ENCODE measurements around the gene OR13J1. TPM values are rescaled to one million over a fixed set of nuclear protein-coding genes. Genes with fewer than 3 reads are reported as not detected.

Gene OR13J1
- total RNA-seq, 1 donor: not detected

GRCh38 chr9:35840881-35841644, 29.1 kb downstream of the OR13J1 start:
- no peak for TF ChIP-seq CTCF (IDR thresholded peaks at IDR 0.05; ENCODE audit: insufficient read depth, low read length)
- H3K4me3 ChIP-seq (ENCODE audit: low read depth, low read length): no peak overlapping the region
- no peak for DNase-seq (ENCODE audit: low read depth)

- no peak overlapping the region for H3K4me3 ChIP-seq (ENCODE audit: low read depth, low read length)
- no peak for TF ChIP-seq CTCF (IDR thresholded peaks at IDR 0.05; ENCODE audit: insufficient read depth, low read length)
- DNase-seq (ENCODE audit: low read depth): no peak
These were observed 30.3 kb downstream of the OR13J1 start for GRCh38 chr9:35839926-35840325.

GRCh38 chr9:35836595-35836994, 33.6 kb downstream of the OR13J1 start:
- no peak for DNase-seq (ENCODE audit: low read depth)
- no peak for TF ChIP-seq CTCF (IDR thresholded peaks at IDR 0.05; ENCODE audit: insufficient read depth, low read length)
- H3K4me3 ChIP-seq (ENCODE audit: low read depth, low read length): no peak overlapping the region

- no peak for DNase-seq (ENCODE audit: low read depth)
- no peak overlapping the region for H3K4me3 ChIP-seq (ENCODE audit: low read depth, low read length)
- TF ChIP-seq CTCF (IDR thresholded peaks at IDR 0.05; ENCODE audit: insufficient read depth, low read length): no peak
These were observed 34.4 kb downstream of the OR13J1 start for GRCh38 chr9:35835766-35836165.

- no peak for DNase-seq (ENCODE audit: low read depth)
- no peak overlapping the region for H3K4me3 ChIP-seq (ENCODE audit: low read depth, low read length)
- TF ChIP-seq CTCF (IDR thresholded peaks at IDR 0.05; ENCODE audit: insufficient read depth, low read length): no peak
These were observed 35.0 kb downstream of the OR13J1 start for GRCh38 chr9:35835216-35835632.

- no peak for DNase-seq (ENCODE audit: low read depth)
- H3K4me3 ChIP-seq (ENCODE audit: low read depth, low read length): no peak overlapping the region
- no peak for TF ChIP-seq CTCF (IDR thresholded peaks at IDR 0.05; ENCODE audit: insufficient read depth, low read length)
These were observed 35.7 kb downstream of the OR13J1 start for GRCh38 chr9:35834260-35835215.
